Renal pelvis (tissue), 4 donors: Measurements from ENCODE around the gene BICDL1. TPM values are rescaled to one million over a fixed set of nuclear protein-coding genes. Genes with fewer than 3 reads are reported as not detected.

Experiments
- DNase-seq: peaks from one replicate; pipeline ENCODE4 v3.0.0-alpha.2; 2013
- polyA plus RNA-seq, 3 donors: library from polyadenylated mRNA; unstranded; fragments of 120-200 nt; gene quantifications; one replicate each; pipeline ENCODE4 v1.2.1, GENCODE V29; 2013; ENCODE audit not compliant: insufficient read length in 3 of 3

Gene BICDL1
- polyA plus RNA-seq, 3 donors = 32.4 to 42.5 (median 37.8) TPM

GRCh38 chr12:120098756-120099470 is 109.9 kb downstream of the BICDL1 start:
- DNase-seq = no peak

- DNase-seq = no peak
These were observed 110.7 kb downstream of the BICDL1 start for GRCh38 chr12:120099738-120100137.

- no peak for DNase-seq
These were observed 111.6 kb downstream of the BICDL1 start for GRCh38 chr12:120100630-120101029.

- DNase-seq = no peak
These were observed 112.1 kb downstream of the BICDL1 start for GRCh38 chr12:120101182-120101581.

GRCh38 chr12:120101617-120102016 is 112.6 kb downstream of the BICDL1 start:
- no peak for DNase-seq

- no peak for DNase-seq
These were observed 113.4 kb downstream of the BICDL1 start for GRCh38 chr12:120102189-120103043.

- DNase-seq = no peak
These were observed 114.0 kb downstream of the BICDL1 start for GRCh38 chr12:120103044-120103338.

- no peak for DNase-seq
These were observed 114.3 kb downstream of the BICDL1 start for GRCh38 chr12:120103371-120103770.

- no peak for DNase-seq
These were observed 117.1 kb downstream of the BICDL1 start for GRCh38 chr12:120106151-120106550.

- no peak for DNase-seq
These were observed 120.7 kb downstream of the BICDL1 start for GRCh38 chr12:120109570-120110267.

GRCh38 chr12:120110550-120111501 is 121.8 kb downstream of the BICDL1 start:
- DNase-seq = no peak

- no peak for DNase-seq
These were observed 126.0 kb downstream of the BICDL1 start for GRCh38 chr12:120115066-120115465.

- no peak for DNase-seq
These were observed 126.8 kb downstream of the BICDL1 start for GRCh38 chr12:120115692-120116440.

GRCh38 chr12:120116441-120116791 is 127.4 kb downstream of the BICDL1 start, which contains the start of gene RAB35:
Gene RAB35, minus strand, starts transcription at chr12:120116753. Its CDS starts 103 bp downstream, at chr12:120116650.
- DNase-seq = no peak

GRCh38 chr12:120116792-120117651 is 128.0 kb downstream of the BICDL1 start:
- DNase-seq = peak; percentile 93

- DNase-seq = no peak
These were observed 128.9 kb downstream of the BICDL1 start for GRCh38 chr12:120117961-120118320.

- DNase-seq = no peak
These were observed 129.5 kb downstream of the BICDL1 start for GRCh38 chr12:120118321-120119061.

- DNase-seq = no peak
These were observed 130.4 kb downstream of the BICDL1 start for GRCh38 chr12:120119271-120119973.
